ENCODE results near the gene PSME2. TPM values are rescaled to one million over a fixed set of nuclear protein-coding genes. Genes with fewer than 3 reads are reported as not detected.
A peak's percentile ranks its signal among the peaks of the same experiment; 100 is the strongest.

Gene PSME2
- total and polyA plus RNA-seq, 2 of the 13 experiments (the other 11 are each of a cell fraction or from before 2014, with no cell fraction given): 332 to 716 TPM

GRCh38 chr14:24135834-24136683, 10.4 kb downstream of the PSME2 start, which contains the start of gene PSME1 (continued):
- peak; percentile 54; the same call in 1 of the 2 replicates for TF ChIP-seq ZBTB10 (CRISPR knock-in tag; IDR thresholded peaks at IDR 0.05; ENCODE audit: borderline replicate concordance)
- TF ChIP-seq ZNF562 (CRISPR knock-in tag; IDR thresholded peaks at IDR 0.05; ENCODE audit: borderline replicate concordance): no peak
- no peak for TF ChIP-seq ZNF30 (CRISPR knock-in tag; IDR thresholded peaks at IDR 0.05)
- no peak for TF ChIP-seq IKZF1 (IDR thresholded peaks at IDR 0.05)
- TF ChIP-seq MLX (CRISPR knock-in tag; IDR thresholded peaks at IDR 0.05): peak; percentile 61; the same call in 1 of the 2 replicates
- TF ChIP-seq ZNF510 (CRISPR knock-in tag; IDR thresholded peaks at IDR 0.05; ENCODE audit: low read depth): peak; percentile 4; the same call in 1 of the 2 replicates
- TF ChIP-seq ZBTB26 (CRISPR knock-in tag; IDR thresholded peaks at IDR 0.05; ENCODE audit: borderline replicate concordance): peak; percentile 36; the same call in 1 of the 2 replicates
- no peak for TF ChIP-seq DZIP1 (CRISPR knock-in tag; IDR thresholded peaks at IDR 0.05)
- TF ChIP-seq MTERF4 (CRISPR knock-in tag; IDR thresholded peaks at IDR 0.05): no peak
- peak; percentile 76; the same call in 1 of the 2 replicates for TF ChIP-seq CREBL2 (CRISPR knock-in tag; IDR thresholded peaks at IDR 0.05; ENCODE audit: borderline replicate concordance)
- TF ChIP-seq ZNF577 (CRISPR knock-in tag; IDR thresholded peaks at IDR 0.05; ENCODE audit: borderline replicate concordance, low read depth): 0 out of 2 replicates have a peak, but pooled peaks have one; percentile 26
- TF ChIP-seq ZNF883 (CRISPR knock-in tag; IDR thresholded peaks at IDR 0.05; ENCODE audit: not compliant biosample characterization): peak; percentile 90
- no peak for TF ChIP-seq CEBPB (IDR thresholded peaks at IDR 0.05; ENCODE audit: borderline replicate concordance, low read depth, low read length)
- TF ChIP-seq ZNF746 (CRISPR knock-in tag; IDR thresholded peaks at IDR 0.05): no peak
- TF ChIP-seq GPBP1L1 (CRISPR knock-in tag; IDR thresholded peaks at IDR 0.05): no peak
